Activated naive CD4-positive, alpha-beta T cell treated with anti-CD3 and anti-CD28 coated beads, Interleukin-2, amount 50 U/mL, for 24 hours (primary cell): Measurements from ENCODE around the gene UBE2D4.
A peak's percentile ranks its signal among the peaks of the same experiment; 100 is the strongest.
"Not testable (repeated sequence)": the region's sequence is repeated elsewhere in the genome, so short reads cannot be mapped to it uniquely, and the experiment has no call there.

ENCODE experiments used
- H3K27ac Mint-ChIP-seq: one replicate; pipeline ENCODE4 v1.8.0; 2021; ENCODE audit warnings: mild to moderate bottlenecking, mixed read lengths
- H3K27me3 Mint-ChIP-seq: one replicate; pipeline ENCODE4 v1.8.0; 2021; ENCODE audit warnings: mixed read lengths
- H3K36me3 Mint-ChIP-seq: one replicate; pipeline ENCODE4 v1.8.0; 2021; ENCODE audit warnings: mixed read lengths
- H3K4me1 Mint-ChIP-seq: one replicate; pipeline ENCODE4 v1.8.0; 2021; ENCODE audit warnings: mixed read lengths
- H3K4me3 Mint-ChIP-seq: one replicate; pipeline ENCODE4 v1.8.0; 2021; ENCODE audit warnings: mild to moderate bottlenecking, mixed read lengths
- H3K9me3 Mint-ChIP-seq: one replicate; pipeline ENCODE4 v1.8.0; 2021; ENCODE audit warnings: mixed read lengths

UBE2D4 gene

DNA sequence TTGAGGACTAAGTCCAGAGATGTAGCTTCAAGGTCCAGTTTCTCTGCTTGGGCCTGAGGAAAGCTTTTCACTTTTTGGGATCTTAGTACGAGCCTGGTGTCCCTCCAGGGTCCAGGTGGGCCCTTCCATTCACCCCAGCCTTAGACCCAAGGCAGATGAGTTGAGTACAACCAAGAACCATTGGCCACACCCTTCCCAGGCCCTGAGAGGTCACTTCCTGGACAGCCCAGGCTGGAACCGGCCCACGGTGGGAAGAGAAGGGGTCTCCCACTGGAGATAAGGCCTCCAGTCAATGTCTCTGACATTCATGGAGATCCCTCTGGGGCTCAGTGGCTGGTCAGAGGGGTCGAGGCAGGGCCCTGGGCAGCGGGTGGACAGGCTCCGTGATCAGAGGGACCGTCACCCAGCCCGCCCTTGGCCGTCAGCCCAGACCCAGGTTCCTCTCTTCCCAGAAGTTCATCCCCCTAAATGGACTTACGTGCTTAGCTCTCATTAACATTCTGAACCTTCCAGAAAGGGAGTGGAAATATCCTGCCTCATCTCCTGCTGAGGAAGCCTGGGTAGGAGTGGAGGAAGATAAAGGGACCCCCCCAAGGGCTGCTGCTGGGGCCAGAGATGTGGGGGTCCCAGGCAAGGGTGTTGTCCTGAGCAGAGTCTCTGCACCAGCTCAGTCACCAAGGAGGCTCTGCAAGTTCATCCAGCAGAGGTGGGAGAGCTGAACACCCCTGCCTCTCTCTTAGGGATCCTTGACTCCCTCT is 48.7 kb downstream of the UBE2D4 start:
- not testable (repeated sequence) for H3K27ac Mint-ChIP-seq, H3K27me3 Mint-ChIP-seq, H3K36me3 Mint-ChIP-seq, H3K4me3 Mint-ChIP-seq, H3K9me3 Mint-ChIP-seq, H3K4me1 Mint-ChIP-seq

DNA sequence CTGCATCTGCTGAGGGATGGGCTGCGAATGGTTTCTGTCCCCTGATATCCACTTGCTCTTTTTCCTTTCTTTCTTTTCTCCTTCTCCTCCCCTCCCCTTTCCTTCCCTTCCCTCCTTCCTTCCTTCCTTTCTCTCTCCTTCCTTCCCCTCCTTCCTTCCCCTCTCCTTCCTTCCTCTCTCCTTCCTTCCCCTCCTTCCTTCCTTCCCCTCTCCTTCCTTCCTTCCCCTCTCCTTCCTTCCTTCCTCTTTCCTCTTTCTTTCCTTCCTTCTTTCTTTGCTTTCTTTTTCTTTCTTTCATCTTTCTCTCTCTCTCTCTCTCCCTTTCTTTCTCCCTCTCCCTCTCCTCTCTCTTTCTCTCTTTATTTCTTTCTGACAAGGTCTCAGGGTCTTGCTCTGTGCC is 51.3 kb downstream of the UBE2D4 start:
- Mint-ChIP-seq H3K9me3 (no peaks in the 10 kb centered on the region), H3K36me3 (peaks cover 2% of the 10 kb centered on the region), H3K4me3 (no peak overlapping the region), H3K4me1 (no peaks in the 10 kb centered on the region), H3K27ac (no peak overlapping the region), H3K27me3 (no peaks in the 10 kb centered on the region)

DNA sequence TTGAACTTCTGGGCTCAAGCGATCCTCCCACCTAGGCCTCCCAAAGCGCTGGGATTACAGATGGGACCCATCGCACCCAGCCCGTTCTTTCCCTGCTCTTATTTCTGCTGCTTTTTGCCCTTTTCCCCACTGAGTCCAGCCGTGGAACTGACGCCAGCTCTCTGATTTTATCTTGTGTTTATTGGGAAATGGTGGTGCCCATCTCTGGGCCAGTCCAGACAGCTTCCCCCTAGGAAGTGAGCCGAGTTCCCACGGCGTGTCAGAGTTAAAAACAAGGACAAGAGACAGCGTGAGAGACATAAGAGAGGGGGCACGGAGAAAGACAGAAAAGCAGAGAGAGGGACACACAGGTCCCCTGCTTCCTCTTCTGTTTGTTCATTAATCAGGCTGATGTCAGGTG is 51.9 kb downstream of the UBE2D4 start:
- not testable (repeated sequence) for H3K36me3 Mint-ChIP-seq, H3K27ac Mint-ChIP-seq, H3K9me3 Mint-ChIP-seq, H3K27me3 Mint-ChIP-seq, H3K4me3 Mint-ChIP-seq, H3K4me1 Mint-ChIP-seq

DNA sequence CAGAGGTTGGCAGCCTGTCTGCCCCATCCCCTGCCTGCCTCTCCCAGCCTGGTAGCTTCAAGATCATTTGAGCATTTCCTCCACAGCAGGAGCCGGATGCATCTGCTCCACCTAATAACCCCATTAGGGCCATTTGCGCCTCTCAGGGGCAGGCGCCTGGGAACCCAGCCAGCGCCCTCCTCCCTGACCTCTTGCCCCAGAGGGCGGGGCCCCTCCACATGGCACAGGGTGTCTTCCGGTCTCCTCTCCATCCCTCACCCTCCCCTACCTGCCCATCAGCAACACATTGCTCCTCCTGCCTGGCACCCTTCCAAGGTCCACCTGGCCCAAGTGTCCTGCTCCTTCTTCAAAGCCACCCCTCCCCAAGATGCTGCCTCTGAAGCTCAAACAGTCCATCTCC is 56.6 kb downstream of the UBE2D4 start:
- H3K4me3 Mint-ChIP-seq, H3K36me3 Mint-ChIP-seq, H3K4me1 Mint-ChIP-seq, H3K27ac Mint-ChIP-seq, H3K27me3 Mint-ChIP-seq, H3K9me3 Mint-ChIP-seq: not testable (repeated sequence)

DNA sequence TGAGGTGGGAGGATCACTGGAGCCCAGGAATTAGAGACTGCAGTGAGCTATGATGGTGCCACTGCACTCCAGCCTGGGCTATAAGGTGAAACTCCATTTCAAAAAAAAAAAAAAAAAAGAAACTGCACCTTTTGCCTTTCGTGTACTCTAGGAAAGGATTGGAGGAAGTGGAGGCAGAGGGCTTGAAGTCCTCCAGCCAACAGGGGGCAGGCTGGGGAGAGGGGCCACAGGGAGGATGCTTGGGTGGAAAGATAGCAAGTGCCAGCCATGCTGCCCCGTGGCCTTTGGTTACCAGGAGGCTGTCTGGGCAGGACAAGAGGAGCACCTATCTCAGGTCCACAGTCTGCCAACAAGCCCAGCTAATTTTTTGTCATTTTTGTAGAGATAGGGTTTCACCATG is 57.5 kb downstream of the UBE2D4 start:
- H3K9me3 Mint-ChIP-seq, H3K27me3 Mint-ChIP-seq, H3K4me3 Mint-ChIP-seq, H3K27ac Mint-ChIP-seq, H3K4me1 Mint-ChIP-seq, H3K36me3 Mint-ChIP-seq: not testable (repeated sequence)

DNA sequence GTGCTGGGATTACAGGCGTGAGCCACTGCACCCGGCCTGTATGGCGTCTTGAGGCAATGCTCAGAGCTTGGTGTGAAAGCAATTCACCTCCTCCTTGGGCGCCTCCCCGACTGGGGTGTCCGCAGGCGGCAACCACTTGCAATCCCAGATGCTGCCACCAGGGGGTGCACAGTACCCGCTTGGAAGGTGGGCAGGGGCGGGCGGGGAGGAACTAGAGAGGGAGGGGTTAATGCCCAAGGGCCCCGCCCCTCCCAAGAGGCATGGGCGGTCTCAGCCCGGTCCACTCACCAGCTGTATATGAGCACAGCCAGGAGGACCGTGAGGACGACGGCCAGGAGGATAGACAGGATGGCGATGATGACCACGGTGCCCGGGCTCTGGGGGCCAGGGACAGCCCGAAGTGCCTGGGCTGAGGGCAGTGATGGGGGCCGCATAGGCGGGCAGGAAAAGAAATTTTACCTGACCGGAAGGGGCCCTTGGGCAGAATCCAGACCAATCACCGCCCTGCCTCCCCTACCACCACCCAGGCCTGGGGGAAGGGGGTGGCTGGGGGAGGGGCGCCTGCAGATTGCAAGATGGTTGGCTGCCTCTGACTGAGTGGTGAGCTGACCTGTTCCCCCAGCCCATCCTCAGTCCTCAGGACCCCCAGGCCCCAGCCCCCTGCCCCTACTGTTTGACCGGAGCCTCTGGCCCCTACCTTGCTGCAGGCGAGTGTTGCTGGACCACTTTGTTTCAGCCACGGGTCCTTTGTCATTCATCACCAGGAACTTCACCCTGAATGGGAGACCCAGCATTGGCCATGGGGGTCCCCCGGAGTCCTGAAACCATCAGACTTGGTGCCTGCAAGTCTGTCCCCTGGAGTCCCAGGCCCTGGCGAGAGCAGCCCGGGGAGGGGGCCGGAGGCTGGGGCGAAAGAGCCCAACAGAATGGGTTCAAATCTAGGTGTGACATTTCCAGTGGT is 59.9 kb downstream of the UBE2D4 start:
- not testable (repeated sequence) for H3K9me3 Mint-ChIP-seq, H3K36me3 Mint-ChIP-seq, H3K27ac Mint-ChIP-seq, H3K4me1 Mint-ChIP-seq, H3K27me3 Mint-ChIP-seq
- H3K4me3 Mint-ChIP-seq = peak overlapping the region; percentile 61

DNA sequence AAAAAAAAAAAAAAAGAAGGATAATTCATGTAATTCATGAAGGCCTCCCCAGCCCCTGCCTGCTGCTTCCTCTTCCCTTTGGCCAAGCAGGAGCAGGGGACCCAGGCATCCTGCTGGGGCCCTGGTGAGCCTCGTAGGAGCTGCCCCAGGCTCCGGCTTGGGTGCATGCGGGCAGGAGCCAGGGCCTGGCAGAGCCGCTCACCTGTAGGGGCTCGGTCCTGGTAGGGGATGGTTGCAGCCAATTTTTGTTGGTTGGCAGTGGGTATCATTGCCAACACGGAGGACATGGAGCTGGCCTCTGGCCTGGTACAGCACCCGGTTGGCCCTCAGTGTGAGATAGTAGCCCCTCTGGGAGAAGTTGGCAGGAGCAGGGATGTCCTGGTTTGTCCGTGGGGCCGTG is 61.2 kb downstream of the UBE2D4 start:
- H3K27me3 Mint-ChIP-seq, H3K9me3 Mint-ChIP-seq, H3K4me3 Mint-ChIP-seq, H3K36me3 Mint-ChIP-seq, H3K4me1 Mint-ChIP-seq, H3K27ac Mint-ChIP-seq: not testable (repeated sequence)

DNA sequence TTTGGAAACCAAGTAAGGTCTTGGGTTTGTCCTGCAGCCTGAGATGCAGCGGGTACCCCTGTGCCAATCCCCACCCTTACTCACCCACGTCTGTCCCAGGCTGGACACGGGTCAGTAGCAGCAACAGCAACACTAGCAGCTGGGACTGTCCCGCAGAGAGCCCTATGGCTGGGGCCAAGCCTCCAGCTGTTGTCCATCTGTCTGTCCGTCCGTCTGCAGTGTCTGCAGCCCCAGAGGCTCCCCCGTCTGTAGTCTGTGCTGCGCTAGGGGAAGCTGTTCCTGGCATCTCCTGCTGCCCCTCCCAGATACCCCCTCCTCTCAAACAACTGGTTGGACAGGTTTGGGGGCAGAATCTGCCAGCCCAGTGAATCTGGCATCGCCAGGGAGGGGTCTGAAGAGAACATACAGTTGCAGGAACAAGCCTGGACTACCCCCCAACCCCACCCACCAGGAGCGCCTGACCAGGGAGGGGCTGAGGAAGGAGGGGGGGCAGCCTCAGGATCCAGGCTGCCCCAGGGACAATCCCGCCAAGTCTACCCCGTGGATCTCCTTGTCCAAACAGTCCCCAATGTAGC is 63.9 kb downstream of the UBE2D4 start:
- not testable (repeated sequence) for H3K4me1 Mint-ChIP-seq, H3K27ac Mint-ChIP-seq, H3K36me3 Mint-ChIP-seq, H3K9me3 Mint-ChIP-seq, H3K4me3 Mint-ChIP-seq, H3K27me3 Mint-ChIP-seq

- not testable (repeated sequence) for H3K27me3 Mint-ChIP-seq, H3K4me3 Mint-ChIP-seq, H3K9me3 Mint-ChIP-seq, H3K4me1 Mint-ChIP-seq, H3K27ac Mint-ChIP-seq, H3K36me3 Mint-ChIP-seq
These were observed 64.6 kb downstream of the UBE2D4 start for GRCh38 chr7:43990829-43991228.

- not testable (repeated sequence) for H3K4me1 Mint-ChIP-seq, H3K4me3 Mint-ChIP-seq, H3K27ac Mint-ChIP-seq, H3K27me3 Mint-ChIP-seq, H3K9me3 Mint-ChIP-seq, H3K36me3 Mint-ChIP-seq
These were observed 66.7 kb downstream of the UBE2D4 start for GRCh38 chr7:43992896-43993295.

DNA sequence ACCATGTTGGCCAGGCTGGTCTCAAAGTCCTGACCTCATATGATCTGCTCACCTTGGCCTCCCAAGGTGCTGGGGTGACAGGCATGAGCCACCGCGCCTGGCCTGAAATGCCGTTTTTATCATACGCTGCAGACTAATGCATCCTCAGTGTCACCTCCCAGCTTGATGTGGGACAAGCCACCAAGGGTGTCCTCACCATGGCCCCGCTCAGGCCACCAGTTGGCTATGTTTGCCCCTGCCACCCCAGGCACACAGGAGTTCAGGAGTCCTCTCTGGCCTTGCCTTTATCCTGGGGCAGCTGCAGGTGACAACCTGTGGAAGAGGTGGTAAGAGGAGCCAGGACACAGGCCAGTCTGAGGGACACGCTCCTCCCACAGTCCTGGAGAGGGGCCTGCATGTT is 68.4 kb downstream of the UBE2D4 start:
- H3K27me3 Mint-ChIP-seq = not testable (repeated sequence)

GRCh38 chr7:43997532-43997931 is 71.3 kb downstream of the UBE2D4 start, which contains the start of gene SPDYE1:
TSS of gene SPDYE1 (plus strand) at chr7:43997897. CDS start at chr7:43999950, 2,053 bp downstream.
- not testable (repeated sequence) for H3K4me3 Mint-ChIP-seq, H3K4me1 Mint-ChIP-seq, H3K27me3 Mint-ChIP-seq, H3K36me3 Mint-ChIP-seq, H3K9me3 Mint-ChIP-seq
- H3K27ac Mint-ChIP-seq = peak within 1 kb of the TSS; percentile 41

More for the DNA sequence above, 68.4 kb downstream of the UBE2D4 start:
- H3K9me3 Mint-ChIP-seq, H3K27ac Mint-ChIP-seq, H3K4me1 Mint-ChIP-seq, H3K4me3 Mint-ChIP-seq, H3K36me3 Mint-ChIP-seq: not testable (repeated sequence)
